DOHH2 (cell line): ENCODE measurements around the gene FBXW7.

Source experiments
- CTCF ChIP-seq: fragments of 200-600 bp; sonication (generic); IDR thresholded peaks from one replicate; pipeline ENCODE4 v1.5.1; 2014; ENCODE audit warnings: antibody characterized with exemption, mild to moderate bottlenecking, low read depth, low read length; ENCODE audit not compliant: poor library complexity, severe bottlenecking
- EZH2phosphoT487 ChIP-seq: fragments of 200-600 bp; sonication (generic); IDR thresholded peaks from 2 replicates; pipeline ENCODE4 v1.6.1; 2017; ENCODE audit warnings: borderline replicate concordance, mild to moderate bottlenecking, antibody characterized with exemption, low read length, moderate library complexity, mixed read lengths

- TF ChIP-seq CTCF (no peak), EZH2phosphoT487 (no peak)
Measured at GRCh38 chr4:152415980-152416379, 119.9 kb downstream of the FBXW7 start.
